Measurements from ENCODE around the gene MIA2. TPM values are rescaled to one million over a fixed set of nuclear protein-coding genes. Genes with fewer than 3 reads are reported as not detected.

Gene MIA2
- total and polyA plus RNA-seq, 4 donors = 24.9 to 32.2 (median 28.3) TPM

GRCh38 chr14:39315859-39316444, 82.2 kb downstream of the MIA2 start:
- H3K4me3 ChIP-seq = no peak overlapping the region
- no peaks in the 10 kb centered on the region for H3K27me3 ChIP-seq (ENCODE audit: control insufficient read depth in 3 of 3, insufficient read depth in 3 of 3, low read length in 2 of 3)
- no peak overlapping the region for H3K9ac ChIP-seq (ENCODE audit: insufficient read depth in 1 of 2, low read length in 2 of 2)
- no peaks in the 10 kb centered on the region for H3K4me1 ChIP-seq (ENCODE audit: control insufficient read depth in 5 of 5, insufficient read depth in 5 of 5, low read length in 5 of 5)
- ATAC-seq (ENCODE audit: insufficient read depth, low FRiP score) (no peak), DNase-seq (no peak)
- no peak overlapping the region for H3K27ac ChIP-seq (ENCODE audit: low read depth in 1 of 2, low read length in 1 of 2)
- no peak for TF ChIP-seq CTCF (IDR thresholded peaks at IDR 0.05; ENCODE audit: control extremely low read depth, extremely low read depth)
- 94 to 100% methylated on average over 1 of the region's 1 CpG for WGBS, 2 donors
- H3K9me3 ChIP-seq (ENCODE audit: control insufficient read depth in 4 of 4, insufficient read depth in 3 of 4, low read length in 3 of 4) = no peaks in the 10 kb centered on the region
- peaks cover 0 to 17% (median 3%) of the 10 kb centered on the region in 4 donors for H3K36me3 ChIP-seq (ENCODE audit: control insufficient read depth in 4 of 4, insufficient read depth in 4 of 4, low read length in 4 of 4)

- Histone ChIP-seq H3K27ac (ENCODE audit: low read depth in 1 of 2, low read length in 1 of 2) (no peak overlapping the region), H3K36me3 (ENCODE audit: control insufficient read depth in 4 of 4, insufficient read depth in 4 of 4, low read length in 4 of 4) (peaks cover 0 to 17% (median 3%) of the 10 kb centered on the region in 4 donors), H3K4me1 (ENCODE audit: control insufficient read depth in 5 of 5, insufficient read depth in 5 of 5, low read length in 5 of 5) (no peaks in the 10 kb centered on the region), H3K4me3 (no peak overlapping the region), H3K27me3 (ENCODE audit: control insufficient read depth in 3 of 3, insufficient read depth in 3 of 3, low read length in 2 of 3) (no peaks in the 10 kb centered on the region), H3K9ac (ENCODE audit: insufficient read depth in 1 of 2, low read length in 2 of 2) (no peak overlapping the region), H3K9me3 (ENCODE audit: control insufficient read depth in 4 of 4, insufficient read depth in 3 of 4, low read length in 3 of 4) (no peaks in the 10 kb centered on the region)
- DNase-seq (no peak), ATAC-seq (ENCODE audit: insufficient read depth, low FRiP score) (no peak)
- 93% methylated on average over 8 of the region's 8 CpGs for WGBS, 2 donors
- TF ChIP-seq CTCF (IDR thresholded peaks at IDR 0.05; ENCODE audit: control extremely low read depth, extremely low read depth) = no peak
These were observed 83.3 kb downstream of the MIA2 start for GRCh38 chr14:39316830-39317553.

- Histone ChIP-seq H3K4me3 (no peak overlapping the region), H3K9me3 (ENCODE audit: control insufficient read depth in 4 of 4, insufficient read depth in 3 of 4, low read length in 3 of 4) (no peaks in the 10 kb centered on the region), H3K4me1 (ENCODE audit: control insufficient read depth in 5 of 5, insufficient read depth in 5 of 5, low read length in 5 of 5) (no peaks in the 10 kb centered on the region), H3K36me3 (ENCODE audit: control insufficient read depth in 4 of 4, insufficient read depth in 4 of 4, low read length in 4 of 4) (peaks cover 0 to 17% (median 3%) of the 10 kb centered on the region in 4 donors), H3K27ac (ENCODE audit: low read depth in 1 of 2, low read length in 1 of 2) (no peak overlapping the region), H3K9ac (ENCODE audit: insufficient read depth in 1 of 2, low read length in 2 of 2) (no peak overlapping the region), H3K27me3 (ENCODE audit: control insufficient read depth in 3 of 3, insufficient read depth in 3 of 3, low read length in 2 of 3) (no peaks in the 10 kb centered on the region)
- TF ChIP-seq CTCF (IDR thresholded peaks at IDR 0.05; ENCODE audit: control extremely low read depth, extremely low read depth) = no peak
- 93 to 94% methylated on average over 2 of the region's 2 CpGs for WGBS, 2 donors
- DNase-seq = no peak
- no peak for ATAC-seq (ENCODE audit: insufficient read depth, low FRiP score)
These were observed 84.9 kb downstream of the MIA2 start for GRCh38 chr14:39318574-39318973.

Data from lung (tissue), 12 donors.